GM15510 (cell line): ENCODE measurements around the gene SOAT1.

ENCODE experiments used
- POLR2A ChIP-seq: IDR thresholded peaks from 3 replicates; pipeline ENCODE4 v1.6.1; 2011; ENCODE audit warnings: borderline replicate concordance; ENCODE audit not compliant: insufficient read length; ENCODE audit errors: extremely low read depth

Gene SOAT1

DNA sequence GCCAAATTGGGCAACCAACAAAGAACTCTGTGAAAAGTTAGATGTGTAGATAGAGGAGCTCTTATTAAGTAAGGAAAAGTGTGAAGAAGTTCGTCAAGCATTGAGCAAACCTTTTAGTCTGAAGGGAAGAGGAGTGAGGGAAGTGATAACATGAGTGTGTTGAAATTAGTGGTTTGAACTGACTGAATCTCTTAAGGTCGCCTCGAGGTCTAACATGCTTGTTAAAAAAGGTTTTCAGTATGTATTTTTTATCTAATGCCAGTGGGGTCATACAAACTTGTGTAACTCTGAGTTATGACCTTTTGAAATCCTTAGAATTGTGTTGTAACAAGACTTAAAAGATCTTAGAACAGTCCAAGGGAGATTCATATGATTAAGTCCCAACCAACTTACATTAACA, 34.1 kb downstream of the SOAT1 start:
- no peak for TF ChIP-seq POLR2A

DNA sequence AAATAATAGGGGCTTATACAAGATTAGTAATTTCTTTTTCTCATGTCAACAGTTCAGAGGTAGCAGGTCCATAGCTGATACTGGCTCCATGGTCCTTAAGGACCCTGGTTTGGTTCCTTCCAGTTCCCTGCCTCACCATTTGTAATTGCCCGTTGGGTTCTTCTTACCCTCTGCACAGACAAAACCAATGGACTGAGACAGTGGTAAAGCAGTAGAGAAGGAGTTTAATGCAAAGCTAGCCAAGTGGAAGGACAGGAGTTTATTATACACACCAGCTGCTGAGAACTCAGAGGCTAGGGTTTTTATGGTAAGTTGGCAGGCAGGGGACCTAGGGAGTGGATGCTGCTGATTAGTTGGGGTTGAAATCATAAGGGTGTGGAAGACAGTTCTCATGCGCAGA, 36.3 kb downstream of the SOAT1 start:
- TF ChIP-seq POLR2A, result no peak

DNA sequence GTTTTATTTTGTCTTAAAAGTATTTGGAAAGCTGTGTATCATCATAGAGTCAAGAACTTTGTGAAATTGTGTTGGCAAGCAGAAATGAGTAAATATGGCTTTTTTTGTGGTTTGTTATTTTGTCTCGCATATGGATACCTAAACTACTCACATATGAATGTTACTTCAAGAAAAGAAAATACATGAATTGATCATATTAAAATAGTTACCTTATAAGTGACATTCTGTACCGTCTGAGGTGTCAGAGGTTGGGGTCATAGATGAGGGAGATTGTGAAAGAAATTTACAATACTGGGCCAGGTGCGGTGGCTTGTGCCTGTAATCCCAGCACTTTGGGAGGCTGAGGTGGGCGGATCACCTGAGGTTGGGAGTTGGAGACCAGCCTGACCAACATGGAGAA, 40.8 kb downstream of the SOAT1 start:
- TF ChIP-seq POLR2A, result no peak

DNA sequence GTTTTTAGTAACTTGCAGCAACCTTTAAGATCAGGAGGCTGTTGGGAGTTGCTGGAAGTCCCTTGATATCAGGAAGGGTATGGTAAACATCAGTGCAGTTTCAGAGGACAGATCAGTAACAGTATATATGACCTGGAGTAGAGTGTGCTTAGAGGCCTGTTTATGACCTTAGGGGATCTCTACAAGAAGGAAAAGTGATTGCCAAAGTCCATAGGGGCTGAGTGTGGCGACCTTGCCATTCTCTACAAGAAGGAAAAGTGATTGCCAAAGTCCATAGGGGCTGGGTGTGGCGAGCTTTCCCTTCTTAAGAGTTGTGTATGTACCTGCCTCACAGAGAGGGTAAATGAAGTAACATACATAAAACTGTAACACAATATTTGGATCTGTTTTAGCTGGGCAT, 43.7 kb downstream of the SOAT1 start:
- TF ChIP-seq POLR2A, result no peak

DNA sequence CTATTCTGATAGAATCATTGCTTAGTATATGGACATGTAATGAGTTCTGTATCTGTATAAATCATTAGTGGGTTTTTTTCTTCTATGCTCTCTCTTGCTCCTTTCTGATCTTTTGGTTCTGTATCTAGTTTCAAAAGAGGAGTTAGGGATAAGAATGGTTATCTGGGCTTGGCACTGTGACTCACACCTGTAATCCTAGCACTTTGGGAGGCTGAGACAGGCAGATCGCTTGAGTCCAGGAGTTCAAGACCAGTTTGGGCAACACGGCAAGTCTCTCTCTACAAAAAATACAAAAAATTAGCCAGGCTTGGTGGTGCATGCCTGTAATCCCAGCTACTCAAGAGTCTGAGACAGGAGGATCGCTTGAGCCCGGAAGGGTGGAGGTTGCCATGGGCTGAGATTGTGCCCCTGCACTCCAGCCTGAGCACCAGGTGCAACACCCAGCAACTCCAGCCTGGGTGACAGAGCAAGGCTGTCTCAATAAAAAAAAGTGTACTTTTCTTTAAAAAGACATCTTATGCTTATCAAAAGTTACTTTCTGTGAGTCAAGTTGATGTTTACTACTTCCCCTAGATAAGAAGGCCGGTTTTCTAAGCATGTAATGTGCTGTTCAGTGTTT, 44.5 kb downstream of the SOAT1 start:
- TF ChIP-seq POLR2A, result no peak

DNA sequence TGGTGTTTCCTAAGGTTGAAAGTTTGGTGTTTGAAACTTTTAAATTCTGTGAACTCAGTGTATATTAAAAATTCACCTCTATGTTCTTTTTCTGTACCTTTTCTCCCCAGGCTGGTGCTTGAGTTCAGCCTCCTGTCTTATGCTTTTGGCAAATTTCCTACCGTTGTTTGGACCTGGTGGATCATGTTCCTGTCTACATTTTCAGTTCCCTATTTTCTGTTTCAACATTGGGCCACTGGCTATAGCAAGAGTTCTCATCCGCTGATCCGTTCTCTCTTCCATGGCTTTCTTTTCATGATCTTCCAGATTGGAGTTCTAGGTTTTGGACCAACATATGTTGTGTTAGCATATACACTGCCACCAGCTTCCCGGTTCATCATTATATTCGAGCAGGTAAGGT, 47.3 kb downstream of the SOAT1 start:
- TF ChIP-seq POLR2A, result no peak

DNA sequence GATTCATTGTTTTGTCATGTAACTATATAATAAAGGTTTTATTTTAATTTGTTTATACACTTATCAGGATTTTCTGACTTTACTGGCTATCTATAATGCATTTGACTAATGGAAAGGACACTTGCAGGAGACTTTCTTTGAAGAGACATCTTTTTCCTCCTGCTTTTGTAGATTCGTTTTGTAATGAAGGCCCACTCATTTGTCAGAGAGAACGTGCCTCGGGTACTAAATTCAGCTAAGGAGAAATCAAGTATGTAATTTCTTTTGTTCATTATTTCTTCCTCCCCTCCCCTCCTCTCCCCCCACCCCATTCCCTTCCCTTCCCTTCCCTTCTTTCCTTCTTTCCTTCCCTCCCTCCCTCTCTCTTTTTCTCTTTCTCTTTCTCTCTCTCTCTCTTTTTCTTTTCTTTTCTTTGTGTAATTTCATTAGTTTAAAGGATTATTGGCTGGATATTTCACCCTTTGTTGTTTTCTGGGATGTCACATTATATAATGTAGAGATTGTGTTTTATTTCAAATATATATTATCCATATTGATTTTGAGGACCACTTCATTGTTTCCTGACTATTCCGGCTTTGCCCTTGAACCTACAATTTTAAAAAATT, 48.4 kb downstream of the SOAT1 start:
- TF ChIP-seq POLR2A, result no peak

DNA sequence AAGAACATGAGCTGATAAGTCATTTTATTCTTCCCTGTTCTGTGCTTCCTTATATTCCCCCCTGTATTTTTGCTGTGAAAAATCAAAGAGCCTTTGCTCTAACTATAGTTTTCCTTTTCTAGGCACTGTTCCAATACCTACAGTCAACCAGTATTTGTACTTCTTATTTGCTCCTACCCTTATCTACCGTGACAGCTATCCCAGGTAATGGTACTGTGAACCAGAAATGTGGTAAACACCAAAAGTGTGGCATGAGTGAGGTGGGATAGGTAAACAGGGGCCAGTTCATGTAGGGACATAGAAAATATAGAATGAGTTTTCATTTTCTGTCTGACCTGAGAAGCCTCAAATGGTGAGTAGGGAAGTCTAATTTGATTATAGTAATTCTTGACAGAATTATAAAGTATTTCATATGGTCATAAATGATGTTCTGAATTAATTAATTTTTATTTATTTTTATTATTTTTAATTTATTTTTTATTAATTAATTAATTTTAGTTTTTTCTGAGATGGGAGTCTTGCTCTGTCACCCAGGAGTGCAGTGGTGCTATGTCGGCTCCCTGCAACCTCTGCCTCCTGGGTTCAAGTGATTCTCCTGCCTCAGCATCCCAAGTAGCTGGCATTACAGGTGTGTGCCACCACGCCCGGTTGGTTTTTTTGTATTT, 49.3 kb downstream of the SOAT1 start:
- TF ChIP-seq POLR2A, result no peak

DNA sequence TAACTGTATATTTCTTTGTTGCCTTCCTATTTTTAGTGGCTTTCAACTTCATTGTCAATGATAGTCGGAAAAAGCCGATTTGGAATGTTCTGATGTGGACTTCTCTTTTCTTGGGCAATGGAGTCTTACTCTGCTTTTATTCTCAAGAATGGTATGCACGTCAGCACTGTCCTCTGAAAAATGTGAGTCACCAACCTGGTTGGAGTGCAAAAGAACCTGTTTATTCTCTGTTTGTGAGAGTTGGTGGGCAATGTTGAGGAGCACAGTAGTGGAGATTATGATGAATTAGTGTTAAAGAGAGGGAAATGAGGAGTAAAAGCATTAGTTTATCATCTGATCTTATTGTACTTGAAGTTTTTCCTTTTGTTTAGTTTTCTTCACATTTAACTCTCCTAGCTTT, 57.7 kb downstream of the SOAT1 start:
- TF ChIP-seq POLR2A, result no peak

DNA sequence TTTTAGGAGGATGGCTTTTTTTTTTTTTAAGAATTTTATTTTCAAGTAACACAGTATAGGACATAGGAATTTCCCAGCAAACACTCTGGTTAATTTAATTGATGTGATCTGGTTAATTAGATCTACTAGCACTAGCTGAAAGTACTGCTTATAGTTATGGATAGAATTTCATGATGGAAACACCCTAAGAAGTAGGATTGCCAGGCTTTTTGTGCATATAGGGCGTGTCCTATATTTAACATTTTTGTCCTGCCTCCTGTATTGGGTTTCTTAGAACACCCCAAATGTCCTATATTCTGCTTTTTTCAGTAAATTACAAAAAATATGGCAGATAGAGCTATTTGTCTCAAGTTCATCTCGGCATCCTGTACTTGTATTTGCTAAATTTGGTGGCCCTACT, 58.6 kb downstream of the SOAT1 start:
- TF ChIP-seq POLR2A, result no peak

DNA sequence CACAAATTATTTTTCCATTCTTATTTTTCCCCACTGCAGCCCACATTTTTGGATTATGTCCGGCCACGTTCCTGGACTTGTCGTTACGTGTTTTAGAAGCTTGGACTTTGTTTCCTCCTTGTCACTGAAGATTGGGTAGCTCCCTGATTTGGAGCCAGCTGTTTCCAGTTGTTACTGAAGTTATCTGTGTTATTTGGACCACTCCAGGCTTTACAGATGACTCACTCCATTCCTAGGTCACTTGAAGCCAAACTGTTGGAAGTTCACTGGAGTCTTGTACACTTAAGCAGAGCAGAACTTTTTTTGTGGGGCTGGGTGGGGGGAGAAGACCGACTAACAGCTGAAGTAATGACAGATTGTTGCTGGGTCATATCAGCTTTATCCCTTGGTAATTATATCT, 59.9 kb downstream of the SOAT1 start:
- TF ChIP-seq POLR2A, result no peak

DNA sequence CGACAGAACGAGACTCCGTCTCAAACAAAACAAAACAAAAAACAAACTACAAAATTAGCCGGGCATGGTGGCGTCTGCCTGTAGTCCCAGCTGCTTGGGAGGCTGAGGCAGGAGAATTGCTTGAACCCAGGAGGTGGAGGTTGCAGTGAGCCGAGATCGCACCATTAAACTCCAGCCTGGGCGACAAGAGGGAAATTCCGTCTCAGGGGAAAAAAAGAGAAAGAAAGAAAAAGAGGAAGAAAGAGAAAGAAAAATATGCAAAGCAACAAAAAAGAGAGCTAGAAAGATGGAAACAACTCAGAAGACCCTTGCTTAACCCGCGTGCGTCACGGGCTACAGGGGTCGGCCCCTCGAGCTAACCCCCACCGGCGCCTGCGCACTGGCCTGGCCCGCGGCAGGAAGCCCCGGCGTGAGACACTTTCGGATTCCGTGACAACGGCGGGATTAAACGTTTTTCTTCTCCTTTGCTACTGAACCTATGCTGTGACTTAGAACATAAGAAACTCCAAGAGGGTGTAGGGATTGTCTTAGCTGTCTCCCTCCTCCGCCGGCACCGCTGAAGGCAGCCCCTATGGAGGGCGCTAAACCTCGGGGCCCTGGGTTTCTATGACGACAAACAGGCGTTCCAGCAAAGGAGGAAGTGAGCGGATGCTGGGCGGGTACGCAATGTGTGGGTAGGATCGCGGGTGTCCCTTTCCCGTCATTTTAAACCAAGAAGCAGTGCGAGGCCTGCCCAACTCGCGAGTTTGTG, 71.9 kb downstream of the SOAT1 start, which contains the start of gene AXDND1:
AXDND1 (plus strand) TSS at position 630 of the 751 bp plus-strand sequence. CDS start 539 bp downstream, outside the sequence.
- peak; percentile 60 for TF ChIP-seq POLR2A

DNA sequence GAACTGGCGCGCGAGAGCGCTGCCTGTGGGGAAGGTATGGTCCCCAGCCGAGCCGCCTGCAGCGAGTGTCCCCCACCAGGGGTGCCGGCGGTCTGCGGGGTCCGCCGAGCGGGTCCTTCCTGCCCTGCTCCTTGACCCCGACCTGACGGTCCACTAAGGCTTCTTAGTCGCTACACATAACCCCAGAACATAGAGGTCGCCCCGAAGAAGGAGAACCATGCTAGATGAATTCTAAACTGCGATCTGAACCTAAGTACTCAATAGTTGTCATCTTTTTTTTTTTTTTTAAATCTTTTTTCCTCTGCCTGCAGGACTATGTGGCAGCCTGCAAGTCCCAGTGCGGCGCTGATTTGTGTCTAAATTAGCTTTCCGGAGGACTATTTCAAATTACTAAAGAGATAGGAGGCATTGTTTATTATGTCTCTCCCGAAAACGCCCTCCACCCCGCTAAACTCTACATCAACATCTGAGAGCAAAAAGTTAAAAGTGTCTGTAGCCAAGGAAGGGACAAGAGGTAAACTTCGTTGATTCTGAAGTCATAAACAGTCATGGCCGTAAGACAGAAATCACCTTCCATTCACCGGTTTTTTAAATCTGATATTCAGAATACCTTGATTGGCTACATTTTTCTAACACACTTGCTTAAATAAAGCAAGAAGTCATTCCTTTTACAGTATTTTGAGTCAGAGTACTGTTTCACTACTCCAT, 72.7 kb downstream of the SOAT1 start:
- no peak for TF ChIP-seq POLR2A

DNA sequence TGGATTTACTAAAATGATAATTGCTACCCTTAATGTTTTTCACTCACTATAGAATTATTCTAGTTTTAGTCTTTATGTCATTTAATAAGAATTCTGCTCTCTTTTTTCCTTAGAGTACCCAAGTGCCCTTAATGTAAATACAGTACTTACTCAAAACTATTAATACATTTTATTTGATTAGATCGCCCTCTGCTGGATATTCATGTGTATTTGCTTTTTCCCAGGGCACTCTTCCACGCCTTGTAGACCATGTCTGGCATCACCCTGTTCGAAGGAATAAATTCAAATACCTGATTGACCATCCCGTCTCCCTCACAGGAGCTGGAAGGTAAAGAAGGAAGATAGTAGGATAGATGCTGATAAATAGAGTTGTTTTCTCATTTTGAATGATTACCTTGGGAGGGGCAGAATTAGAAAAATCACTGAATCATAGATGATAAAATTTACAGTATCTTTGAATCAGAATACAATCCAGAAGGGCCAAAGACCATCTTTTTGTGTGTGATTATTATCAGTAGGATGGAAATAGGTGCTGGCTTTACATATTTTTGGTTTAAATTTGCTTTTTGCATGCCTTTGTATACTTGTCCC, 76.2 kb downstream of the SOAT1 start:
- no peak for TF ChIP-seq POLR2A
